Medulla oblongata (tissue), 1 donor: ENCODE results near the gene ATF4.

ENCODE experiments used
- DNase-seq: peaks from one replicate; pipeline ENCODE4 v3.0.0-alpha.2; 2015; ENCODE audit errors: extremely low spot score

Gene ATF4

GRCh38 chr22:39558254-39558727 lies 37.9 kb downstream of the ATF4 start:
- no peak for DNase-seq

GRCh38 chr22:39558950-39559349 lies 38.6 kb downstream of the ATF4 start:
- no peak for DNase-seq

- no peak for DNase-seq
Observed at GRCh38 chr22:39559456-39560105, 39.2 kb downstream of the ATF4 start.

GRCh38 chr22:39560127-39560526 lies 39.8 kb downstream of the ATF4 start:
- DNase-seq = no peak

GRCh38 chr22:39562839-39563489 lies 42.6 kb downstream of the ATF4 start:
- no peak for DNase-seq

GRCh38 chr22:39563571-39564428 lies 43.4 kb downstream of the ATF4 start:
- no peak for DNase-seq

- DNase-seq = no peak
Observed at GRCh38 chr22:39565414-39565944, 45.1 kb downstream of the ATF4 start.

GRCh38 chr22:39567135-39567946 lies 47.0 kb downstream of the ATF4 start:
- no peak for DNase-seq

GRCh38 chr22:39568278-39568981 lies 48.1 kb downstream of the ATF4 start:
- DNase-seq = no peak

GRCh38 chr22:39569066-39569465 lies 48.7 kb downstream of the ATF4 start:
- no peak for DNase-seq

GRCh38 chr22:39570226-39570625 lies 49.9 kb downstream of the ATF4 start:
- DNase-seq = no peak

- no peak for DNase-seq
Observed at GRCh38 chr22:39570665-39571064, 50.3 kb downstream of the ATF4 start, which contains the start of gene CACNA1I. Gene CACNA1I, plus strand, starts transcription at chr22:39570753. Its CDS starts 0 bp downstream, at chr22:39570753.

GRCh38 chr22:39571538-39571937 lies 51.2 kb downstream of the ATF4 start:
- DNase-seq = no peak
